Panc1 (cell line): ENCODE results near the gene LIPC.

Source experiments
- POLR2AphosphoS5 ChIP-seq: IDR thresholded peaks from 2 replicates; pipeline ENCODE4 v1.6.1; 2012; ENCODE audit warnings: mild to moderate bottlenecking, low read depth, low read length, moderate library complexity
- TF ChIP-seq, protein P1 (sequence below): fragments of 450-650 bp; IDR thresholded peaks from 2 replicates; pipeline ENCODE4 v1.5.1; 2017; ENCODE audit warnings: mild to moderate bottlenecking

DNA sequence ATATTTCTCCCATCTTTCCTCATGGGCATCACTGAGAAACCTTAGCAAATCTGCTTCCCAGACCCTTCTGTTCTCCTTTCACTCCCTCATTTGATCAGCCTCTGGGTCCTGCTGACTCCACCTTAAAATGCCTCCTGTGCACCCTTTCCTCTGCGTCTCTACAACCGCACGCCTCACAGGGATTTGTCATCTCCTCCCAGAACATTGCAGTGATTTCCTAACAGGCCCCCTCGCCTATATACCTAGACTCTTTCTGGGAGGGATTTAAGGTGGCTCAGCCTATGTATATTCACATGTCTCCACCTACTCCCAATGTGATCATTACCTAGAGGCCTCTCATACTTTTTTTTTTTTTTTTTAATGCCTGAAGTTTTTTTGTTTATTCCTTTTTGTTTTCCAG lies 69.2 kb downstream of the LIPC start:
- no peak for TF ChIP-seq POLR2AphosphoS5
- TF ChIP-seq, protein P1, sequence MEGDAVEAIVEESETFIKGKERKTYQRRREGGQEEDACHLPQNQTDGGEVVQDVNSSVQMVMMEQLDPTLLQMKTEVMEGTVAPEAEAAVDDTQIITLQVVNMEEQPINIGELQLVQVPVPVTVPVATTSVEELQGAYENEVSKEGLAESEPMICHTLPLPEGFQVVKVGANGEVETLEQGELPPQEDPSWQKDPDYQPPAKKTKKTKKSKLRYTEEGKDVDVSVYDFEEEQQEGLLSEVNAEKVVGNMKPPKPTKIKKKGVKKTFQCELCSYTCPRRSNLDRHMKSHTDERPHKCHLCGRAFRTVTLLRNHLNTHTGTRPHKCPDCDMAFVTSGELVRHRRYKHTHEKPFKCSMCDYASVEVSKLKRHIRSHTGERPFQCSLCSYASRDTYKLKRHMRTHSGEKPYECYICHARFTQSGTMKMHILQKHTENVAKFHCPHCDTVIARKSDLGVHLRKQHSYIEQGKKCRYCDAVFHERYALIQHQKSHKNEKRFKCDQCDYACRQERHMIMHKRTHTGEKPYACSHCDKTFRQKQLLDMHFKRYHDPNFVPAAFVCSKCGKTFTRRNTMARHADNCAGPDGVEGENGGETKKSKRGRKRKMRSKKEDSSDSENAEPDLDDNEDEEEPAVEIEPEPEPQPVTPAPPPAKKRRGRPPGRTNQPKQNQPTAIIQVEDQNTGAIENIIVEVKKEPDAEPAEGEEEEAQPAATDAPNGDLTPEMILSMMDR = no peak
